ENCODE data around the gene HIVEP3.

DNA sequence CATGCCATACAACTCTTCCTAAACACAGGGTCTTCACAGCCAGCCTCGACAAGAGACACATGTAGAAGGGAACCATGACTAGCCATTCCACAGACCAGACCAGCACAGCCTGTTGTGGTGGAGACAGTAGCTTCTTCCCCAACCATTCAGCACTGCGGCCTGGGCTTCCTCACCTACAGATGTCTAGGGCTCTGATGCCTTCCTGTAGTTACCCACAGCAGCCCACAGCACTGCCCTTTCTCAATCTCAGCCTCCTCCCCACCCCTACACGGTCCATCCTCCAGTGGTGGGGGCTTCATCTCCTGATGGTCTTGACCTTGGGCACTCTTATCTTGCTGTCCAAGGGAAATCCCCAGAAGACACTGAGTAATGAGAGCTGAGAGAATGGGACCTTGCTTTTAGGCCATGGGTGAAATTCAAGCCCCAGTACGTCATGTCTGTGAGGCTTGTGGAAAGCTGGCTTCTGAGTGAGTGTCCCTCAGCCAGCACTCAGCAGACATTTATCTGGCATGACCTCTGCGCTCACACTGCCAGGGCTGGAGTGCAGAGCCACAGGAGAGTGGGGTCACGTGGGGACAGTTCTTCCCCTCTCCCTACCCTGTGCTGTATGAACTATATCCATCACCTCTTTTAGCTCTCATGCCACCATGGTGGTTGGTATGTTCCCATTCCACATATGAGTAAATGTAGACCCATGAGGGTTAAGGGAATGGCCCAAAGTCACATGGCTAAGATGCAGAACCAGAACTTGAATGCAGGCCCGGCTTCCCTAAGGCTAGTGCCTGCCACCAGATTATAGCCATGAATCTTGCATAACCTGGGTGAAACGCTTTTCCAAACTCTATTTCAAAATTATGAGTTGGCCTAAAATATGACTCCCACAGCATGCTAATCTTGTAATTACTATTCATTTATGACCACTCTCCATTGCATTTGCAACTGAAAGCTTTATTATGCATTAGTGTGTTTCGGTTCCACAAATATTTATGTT is 104.7 kb downstream of the HIVEP3 start:
- TF ChIP-seq ZNF324 (tag by site-specific recombination; IDR thresholded peaks at IDR 0.05) (no peak), ZNF629 (tag by site-specific recombination; IDR thresholded peaks at IDR 0.05) (no peak), GLI4 (tag by site-specific recombination; IDR thresholded peaks at IDR 0.05) (no peak), PBX3 (CRISPR knock-in tag; IDR thresholded peaks at IDR 0.05) (no peak)
- TF ChIP-seq, protein P1, sequence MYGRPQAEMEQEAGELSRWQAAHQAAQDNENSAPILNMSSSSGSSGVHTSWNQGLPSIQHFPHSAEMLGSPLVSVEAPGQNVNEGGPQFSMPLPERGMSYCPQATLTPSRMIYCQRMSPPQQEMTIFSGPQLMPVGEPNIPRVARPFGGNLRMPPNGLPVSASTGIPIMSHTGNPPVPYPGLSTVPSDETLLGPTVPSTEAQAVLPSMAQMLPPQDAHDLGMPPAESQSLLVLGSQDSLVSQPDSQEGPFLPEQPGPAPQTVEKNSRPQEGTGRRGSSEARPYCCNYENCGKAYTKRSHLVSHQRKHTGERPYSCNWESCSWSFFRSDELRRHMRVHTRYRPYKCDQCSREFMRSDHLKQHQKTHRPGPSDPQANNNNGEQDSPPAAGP (tag by site-specific recombination; IDR thresholded peaks at IDR 0.05), result no peak
- TF ChIP-seq, protein P2, sequence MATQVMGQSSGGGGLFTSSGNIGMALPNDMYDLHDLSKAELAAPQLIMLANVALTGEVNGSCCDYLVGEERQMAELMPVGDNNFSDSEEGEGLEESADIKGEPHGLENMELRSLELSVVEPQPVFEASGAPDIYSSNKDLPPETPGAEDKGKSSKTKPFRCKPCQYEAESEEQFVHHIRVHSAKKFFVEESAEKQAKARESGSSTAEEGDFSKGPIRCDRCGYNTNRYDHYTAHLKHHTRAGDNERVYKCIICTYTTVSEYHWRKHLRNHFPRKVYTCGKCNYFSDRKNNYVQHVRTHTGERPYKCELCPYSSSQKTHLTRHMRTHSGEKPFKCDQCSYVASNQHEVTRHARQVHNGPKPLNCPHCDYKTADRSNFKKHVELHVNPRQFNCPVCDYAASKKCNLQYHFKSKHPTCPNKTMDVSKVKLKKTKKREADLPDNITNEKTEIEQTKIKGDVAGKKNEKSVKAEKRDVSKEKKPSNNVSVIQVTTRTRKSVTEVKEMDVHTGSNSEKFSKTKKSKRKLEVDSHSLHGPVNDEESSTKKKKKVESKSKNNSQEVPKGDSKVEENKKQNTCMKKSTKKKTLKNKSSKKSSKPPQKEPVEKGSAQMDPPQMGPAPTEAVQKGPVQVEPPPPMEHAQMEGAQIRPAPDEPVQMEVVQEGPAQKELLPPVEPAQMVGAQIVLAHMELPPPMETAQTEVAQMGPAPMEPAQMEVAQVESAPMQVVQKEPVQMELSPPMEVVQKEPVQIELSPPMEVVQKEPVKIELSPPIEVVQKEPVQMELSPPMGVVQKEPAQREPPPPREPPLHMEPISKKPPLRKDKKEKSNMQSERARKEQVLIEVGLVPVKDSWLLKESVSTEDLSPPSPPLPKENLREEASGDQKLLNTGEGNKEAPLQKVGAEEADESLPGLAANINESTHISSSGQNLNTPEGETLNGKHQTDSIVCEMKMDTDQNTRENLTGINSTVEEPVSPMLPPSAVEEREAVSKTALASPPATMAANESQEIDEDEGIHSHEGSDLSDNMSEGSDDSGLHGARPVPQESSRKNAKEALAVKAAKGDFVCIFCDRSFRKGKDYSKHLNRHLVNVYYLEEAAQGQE (tag by site-specific recombination; IDR thresholded peaks at IDR 0.05), result no peak
- TF ChIP-seq, protein P3, sequence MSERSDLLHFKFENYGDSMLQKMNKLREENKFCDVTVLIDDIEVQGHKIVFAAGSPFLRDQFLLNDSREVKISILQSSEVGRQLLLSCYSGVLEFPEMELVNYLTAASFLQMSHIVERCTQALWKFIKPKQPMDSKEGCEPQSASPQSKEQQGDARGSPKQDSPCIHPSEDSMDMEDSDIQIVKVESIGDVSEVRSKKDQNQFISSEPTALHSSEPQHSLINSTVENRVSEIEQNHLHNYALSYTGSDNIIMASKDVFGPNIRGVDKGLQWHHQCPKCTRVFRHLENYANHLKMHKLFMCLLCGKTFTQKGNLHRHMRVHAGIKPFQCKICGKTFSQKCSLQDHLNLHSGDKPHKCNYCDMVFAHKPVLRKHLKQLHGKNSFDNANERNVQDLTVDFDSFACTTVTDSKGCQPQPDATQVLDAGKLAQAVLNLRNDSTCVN (tag by site-specific recombination; optimal IDR thresholded peaks at IDR 0.05), result no peak

Measured in HEK293 (cell line).